GM12878 (cell line): Measurements from ENCODE around the gene TEX36. TPM values are rescaled to one million over a fixed set of nuclear protein-coding genes. Genes with fewer than 3 reads are reported as not detected.

Experiments used
- ATAC-seq: fragments of 200-7000 bp; cut with Tn5 transposase; 3 replicates; pipeline ENCODE4 v1.9.1; 2020; ENCODE audit warnings: mild to moderate bottlenecking, moderate library complexity
- BruUV-seq: library from RNA; stranded (reverse); fragments of 400-500 nt; replicated peaks from 2 replicates; lab custom pipeline; 2021; lab: Mats Ljungman, UMichigan
- CTCF ChIA-PET: fragments of 300-600 bp; sonication (Branson Sonifier 250); formaldehyde crosslinking; extraction: SDS; loops from one replicate; lab custom pipeline; 2021; ENCODE audit warnings: inconsistent platforms; lab: Yijun Ruan, JAX
- POLR2A ChIA-PET: fragments of 350-600 bp; formaldehyde crosslinking; extraction: SDS; loops from one replicate; lab custom pipeline; 2021; ENCODE audit warnings: inconsistent platforms; lab: Charles Lee
- RAD21 ChIA-PET: fragments of 300-600 bp; sonication (Branson Sonifier 250); formaldehyde crosslinking; loops from one replicate; lab custom pipeline; 2023; ENCODE audit warnings: antibody characterized with exemption; ENCODE audit not compliant: unreplicated experiment; lab: Charles Lee
- SMC1A ChIA-PET: fragments of 300-600 bp; sonication (Branson Sonifier 250); formaldehyde crosslinking; loops from one replicate; lab custom pipeline; 2023; ENCODE audit not compliant: unreplicated experiment, uncharacterized antibody; lab: Charles Lee
- DNase-seq: peaks from one replicate; pipeline ENCODE4 v3.0.0-alpha.2; 2011; ENCODE audit warnings: low read depth, low spot score
- FAIRE-seq: peaks from 3 replicates; lab custom pipeline; 2011; peaks lifted over from hg19 to GRCh38; lab: Jason Lieb, UNC
- H2AFZ ChIP-seq: 2 replicates; pipeline ENCODE4 v1.6.0; 2011; ENCODE audit warnings: low read depth, low read length, control low read depth; ENCODE audit not compliant: control insufficient read depth
- H3K27ac ChIP-seq: 2 replicates; pipeline ENCODE4 v1.5.1; 2011; ENCODE audit warnings: control low read depth; ENCODE audit not compliant: control insufficient read depth, insufficient read depth
- H3K27me3 ChIP-seq, 2 experiments: replicated peaks in 1 of 2; 2 replicates each; pipeline versions ENCODE4 v1.6.0 to v1.6.1; 2011; ENCODE audit warnings: low read length in 1 of 2; ENCODE audit not compliant: control insufficient read depth in 2 of 2, insufficient read depth in 2 of 2
- H3K36me3 ChIP-seq, 2 experiments: 2 replicates each; pipeline ENCODE4 v1.5.1; 2011; ENCODE audit warnings: low read length in 1 of 2; ENCODE audit not compliant: control insufficient read depth in 2 of 2, insufficient read depth in 2 of 2
- H3K4me1 ChIP-seq: 2 replicates; pipeline ENCODE4 v1.6.1; 2011; ENCODE audit warnings: mild to moderate bottlenecking, low read length, moderate library complexity, mixed read lengths; ENCODE audit not compliant: control insufficient read depth, insufficient read depth
- H3K4me2 ChIP-seq: 2 replicates; pipeline ENCODE4 v1.6.0; 2011; ENCODE audit warnings: control low read depth; ENCODE audit not compliant: control insufficient read depth, insufficient read depth
- H3K4me3 ChIP-seq: fragments of 200-600 bp; sonication (generic); 2 replicates; pipeline ENCODE4 v1.5.1; 2016
- H3K79me2 ChIP-seq: 2 replicates; pipeline ENCODE4 v1.6.0; 2011; ENCODE audit warnings: low read length; ENCODE audit not compliant: control insufficient read depth, insufficient read depth
- H3K9ac ChIP-seq: 2 replicates; pipeline ENCODE4 v1.8.0; 2011; ENCODE audit warnings: low read length, control low read depth, mixed read lengths; ENCODE audit not compliant: control insufficient read depth, insufficient read depth
- H3K9me3 ChIP-seq: replicated peaks from 3 replicates; pipeline ENCODE4 v1.5.1; 2011; ENCODE audit warnings: mild to moderate bottlenecking, low read length; ENCODE audit not compliant: control insufficient read depth, insufficient read depth
- H4K20me1 ChIP-seq: 2 replicates; pipeline ENCODE4 v1.6.0; 2011; ENCODE audit not compliant: control insufficient read depth, insufficient read depth
- CHD2 ChIP-seq: IDR thresholded peaks from 2 replicates; pipeline ENCODE4 v1.6.1; 2011; ENCODE audit warnings: low read depth, low read length, improper control_type of control experiment, borderline replicate concordance
- JUND ChIP-seq: IDR thresholded peaks from 2 replicates; pipeline ENCODE4 v1.6.1; 2012; ENCODE audit warnings: low read depth, mild to moderate bottlenecking, low read length, improper control_type of control experiment, moderate library complexity
- KDM1A ChIP-seq: fragments of 200-600 bp; sonication (generic); IDR thresholded peaks from 2 replicates; pipeline ENCODE4 v1.6.1; 2016; ENCODE audit warnings: borderline replicate concordance
- LARP7 ChIP-seq: fragments of 450-650 bp; IDR thresholded peaks from 2 replicates; pipeline ENCODE4 v1.6.1; 2017; ENCODE audit warnings: mild to moderate bottlenecking
- NFXL1 ChIP-seq: fragments of 450-650 bp; IDR thresholded peaks from 2 replicates; pipeline ENCODE4 v1.6.1; 2017; ENCODE audit warnings: antibody characterized with exemption, mild to moderate bottlenecking, borderline replicate concordance
- PML ChIP-seq: IDR thresholded peaks from 2 replicates; pipeline ENCODE4 v1.6.1; 2012; ENCODE audit warnings: low read length, inconsistent platforms
- RFX5 ChIP-seq: IDR thresholded peaks from 2 replicates; pipeline ENCODE4 v1.6.1; 2011; ENCODE audit warnings: low read depth, low read length, improper control_type of control experiment
- SPI1 ChIP-seq: IDR thresholded peaks from 2 replicates; pipeline ENCODE4 v1.6.1; 2011; ENCODE audit warnings: low read depth, mild to moderate bottlenecking, low read length, moderate library complexity, borderline replicate concordance; ENCODE audit not compliant: insufficient read depth
- WGBS: methylation state at CpG from one replicate; pipeline ENCODE4 v1.1.6; 2016; ENCODE audit warnings: low lambda C conversion rate; ENCODE audit not compliant: insufficient replicate concordance, insufficient coverage; ENCODE audit errors: missing lambda C conversion rate; 5-methylcytosine and 5-hydroxymethylcytosine counted together
- in situ Hi-C: fragments of 300-500 bp; cut with MboI; formaldehyde crosslinking; loops from 9 replicates; pipeline ENCODE4 v1.14.3; 2018; ENCODE audit warnings: mixed read lengths
- intact Hi-C: fragments of 100-400 bp; cut with micrococcal nuclease; formaldehyde crosslinking; loops from one replicate; pipeline ENCODE4 v1.14.2; 2022; ENCODE audit not compliant: unreplicated experiment
- polyA plus RNA-seq, 11 experiments: library from polyadenylated mRNA; depleted of rRNA in 4 of 11; unstranded in 6 of 11; stranded (reverse) in 5 of 11; fragments of >200 nt; fragmentation: Nextera tagmentation in 4 of 11; fragmentation: Illumina TruSeq in 1 of 11; extraction: Ambion mirVana in 4 of 11; extraction: Trizol in 1 of 11; gene quantifications; 1 replicate in 1 of 11; 2 replicates in 10 of 11; pipeline versions ENCODE4 v1.2.1 to v1.2.3, GENCODE V29; 2011 to 2016; ENCODE audit warnings: inconsistent platforms in 2 of 11, missing spikeins in 2 of 11, low read depth in 1 of 11
- total RNA-seq, 4 experiments: library from RNA; depleted of rRNA in 3 of 4; stranded (reverse); fragments of >200 nt in 3 of 4; fragmentation: Illumina TruSeq in 1 of 4; extraction: Trizol in 1 of 4; gene quantifications; 2 replicates each; pipeline versions ENCODE4 v1.2.1 to v1.2.3, GENCODE V29; 2013 to 2021

Gene TEX36
- total and polyA plus RNA-seq, 10 of the 15 experiments (the other 5 are each of a cell fraction or from before 2014, with no cell fraction given): not detected

DNA sequence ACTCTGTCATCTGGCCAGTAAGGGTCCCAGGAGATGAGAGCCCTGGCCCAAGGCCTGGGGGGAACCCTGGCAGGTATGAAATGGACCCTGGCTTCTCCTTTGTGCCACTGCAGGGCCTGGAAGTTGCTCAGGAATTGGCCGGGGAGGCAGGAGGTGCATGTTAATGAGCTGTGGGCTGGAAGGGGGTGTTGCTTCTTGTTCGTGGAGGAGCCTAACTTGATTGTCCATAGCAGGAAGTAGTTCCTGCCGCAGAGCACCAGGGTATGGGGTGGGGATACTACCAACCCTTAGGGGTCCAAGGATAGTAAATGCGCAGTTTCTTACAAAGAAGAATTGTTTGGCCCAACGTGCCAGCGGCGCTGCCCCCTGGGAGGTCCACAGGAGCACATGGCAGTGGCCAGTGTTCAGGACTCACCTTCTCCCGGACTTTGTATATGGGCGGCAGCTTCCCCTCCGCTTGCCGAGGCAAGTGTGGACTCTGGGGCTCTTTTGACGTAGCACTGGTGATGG lies 21.5 kb downstream of the TEX36 start (continued):
- no peak for TF ChIP-seq LARP7
- no peak for TF ChIP-seq KDM1A
- TF ChIP-seq CHD2: no peak
- no peak for TF ChIP-seq JUND
- TF ChIP-seq PML: no peak
- TF ChIP-seq SPI1: no peak

DNA sequence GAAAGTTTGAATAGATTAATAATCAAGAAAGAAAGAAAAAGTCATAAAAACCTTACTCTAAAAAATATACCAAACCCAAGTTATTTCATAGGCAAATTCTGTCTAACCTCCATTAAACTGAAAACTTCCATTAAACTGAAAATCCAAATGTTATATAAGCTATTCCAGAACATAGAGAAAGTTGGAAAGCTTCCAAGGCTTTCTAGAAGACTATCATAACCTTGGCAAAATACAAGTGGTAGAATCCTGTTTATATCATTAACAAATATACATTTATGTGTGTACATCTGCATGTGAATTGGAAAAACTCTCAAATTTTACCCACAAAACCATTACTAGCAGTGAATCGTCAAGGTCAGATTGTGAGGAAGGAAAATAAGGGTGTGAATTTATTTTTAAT lies 23.9 kb downstream of the TEX36 start:
- FAIRE-seq (no peak), DNase-seq (no peak), ATAC-seq (no peak)
- Histone ChIP-seq H3K9ac (no peak overlapping the region), H3K27ac (no peak overlapping the region), H3K4me2 (no peak overlapping the region), H3K79me2 (no peaks in the 10 kb centered on the region), H3K27me3 (no peaks in the 10 kb centered on the region), H3K36me3 (no peaks in the 10 kb centered on the region), H3K4me3 (no peak overlapping the region), H3K9me3 (no peaks in the 10 kb centered on the region), H2AFZ (no peak overlapping the region), H4K20me1 (no peaks in the 10 kb centered on the region), H3K4me1 (no peaks in the 10 kb centered on the region)
- ChIA-PET CTCF (no interaction called here), SMC1A (no interaction called here), RAD21 (no interaction called here), POLR2A (no interaction called here)
- intact Hi-C loops (no loop called here), in situ Hi-C loops (no loop called here)
- BruUV-seq: no TSS peak
- TF ChIP-seq RFX5 (no peak), NFXL1 (no peak)
- WGBS: 90% methylated on average over 1 of the region's 1 CpG
